ENCODE data around the gene CDKN2AIP.

CDKN2AIP gene

GRCh38 chr4:183444214-183445096 is at the start of gene CDKN2AIP:
CDKN2AIP (plus strand) TSS chr4:183444636; CDS start chr4:183444798, 162 bp downstream.
- DNase-seq (ENCODE audit: low read depth): peak; percentile 89

GRCh38 chr4:183395395-183395794 is 49.0 kb upstream of the CDKN2AIP start:
- no peak for DNase-seq (ENCODE audit: low read depth)

GRCh38 chr4:183396227-183396637 is 48.2 kb upstream of the CDKN2AIP start:
- DNase-seq (ENCODE audit: low read depth): no peak

- DNase-seq (ENCODE audit: low read depth): no peak
Measured at GRCh38 chr4:183397741-183398297, 46.6 kb upstream of the CDKN2AIP start.

- peak; percentile 32 for DNase-seq (ENCODE audit: low read depth)
Measured at GRCh38 chr4:183398298-183399125, 45.9 kb upstream of the CDKN2AIP start.

GRCh38 chr4:183399126-183399522 is 45.3 kb upstream of the CDKN2AIP start:
- no peak for DNase-seq (ENCODE audit: low read depth)

- DNase-seq (ENCODE audit: low read depth): no peak
Measured at GRCh38 chr4:183399616-183400015, 44.8 kb upstream of the CDKN2AIP start.

- no peak for DNase-seq (ENCODE audit: low read depth)
Measured at GRCh38 chr4:183400035-183400434, 44.4 kb upstream of the CDKN2AIP start.

- DNase-seq (ENCODE audit: low read depth): no peak
Measured at GRCh38 chr4:183401473-183401872, 43.0 kb upstream of the CDKN2AIP start.

GRCh38 chr4:183402771-183403170 is 41.7 kb upstream of the CDKN2AIP start:
- no peak for DNase-seq (ENCODE audit: low read depth)

- DNase-seq (ENCODE audit: low read depth): no peak
Measured at GRCh38 chr4:183403486-183403885, 41.0 kb upstream of the CDKN2AIP start.

- no peak for DNase-seq (ENCODE audit: low read depth)
Measured at GRCh38 chr4:183403961-183404360, 40.5 kb upstream of the CDKN2AIP start.

- DNase-seq (ENCODE audit: low read depth): no peak
Measured at GRCh38 chr4:183405303-183405702, 39.1 kb upstream of the CDKN2AIP start.

GRCh38 chr4:183407128-183407585 is 37.3 kb upstream of the CDKN2AIP start:
- peak; percentile 33 for DNase-seq (ENCODE audit: low read depth)

GRCh38 chr4:183407635-183408464 is 36.6 kb upstream of the CDKN2AIP start:
- no peak for DNase-seq (ENCODE audit: low read depth)

GRCh38 chr4:183408796-183409195 is 35.6 kb upstream of the CDKN2AIP start:
- DNase-seq (ENCODE audit: low read depth): no peak

GRCh38 chr4:183409483-183409882 is 35.0 kb upstream of the CDKN2AIP start:
- DNase-seq (ENCODE audit: low read depth): no peak

GRCh38 chr4:183409934-183410333 is 34.5 kb upstream of the CDKN2AIP start:
- DNase-seq (ENCODE audit: low read depth): no peak

GRCh38 chr4:183411291-183411861 is 33.1 kb upstream of the CDKN2AIP start:
- DNase-seq (ENCODE audit: low read depth): no peak

GRCh38 chr4:183412821-183413220 is 31.6 kb upstream of the CDKN2AIP start:
- DNase-seq (ENCODE audit: low read depth): no peak
